Epithelial cell of proximal tubule (primary cell): ENCODE data around the gene DHX29. TPM values are rescaled to one million over a fixed set of nuclear protein-coding genes. Genes with fewer than 3 reads are reported as not detected.
A peak's percentile ranks its signal among the peaks of the same experiment; 100 is the strongest.

Experiments used
- DNase-seq: peaks from one replicate; pipeline ENCODE4 v3.0.0-alpha.2; 2011; ENCODE audit warnings: low read depth
- H3K4me3 ChIP-seq: 2 replicates; pipeline ENCODE4 v1.5.1; 2011; ENCODE audit warnings: low read depth, mild to moderate bottlenecking, low read length
- total RNA-seq: library from RNA; depleted of rRNA; stranded (reverse); fragments of >200 nt; gene quantifications from 2 replicates; pipeline ENCODE4 v1.2.3, GENCODE V29; 2015
- TF ChIP-seq, protein P1 (sequence below): conservative IDR thresholded peaks from 2 replicates; pipeline ENCODE4 v1.5.1; 2012; ENCODE audit warnings: low read depth, mild to moderate bottlenecking, low read length

Gene DHX29
- total RNA-seq, 1 donor from 2014 or later, result 17.1 TPM

DNA sequence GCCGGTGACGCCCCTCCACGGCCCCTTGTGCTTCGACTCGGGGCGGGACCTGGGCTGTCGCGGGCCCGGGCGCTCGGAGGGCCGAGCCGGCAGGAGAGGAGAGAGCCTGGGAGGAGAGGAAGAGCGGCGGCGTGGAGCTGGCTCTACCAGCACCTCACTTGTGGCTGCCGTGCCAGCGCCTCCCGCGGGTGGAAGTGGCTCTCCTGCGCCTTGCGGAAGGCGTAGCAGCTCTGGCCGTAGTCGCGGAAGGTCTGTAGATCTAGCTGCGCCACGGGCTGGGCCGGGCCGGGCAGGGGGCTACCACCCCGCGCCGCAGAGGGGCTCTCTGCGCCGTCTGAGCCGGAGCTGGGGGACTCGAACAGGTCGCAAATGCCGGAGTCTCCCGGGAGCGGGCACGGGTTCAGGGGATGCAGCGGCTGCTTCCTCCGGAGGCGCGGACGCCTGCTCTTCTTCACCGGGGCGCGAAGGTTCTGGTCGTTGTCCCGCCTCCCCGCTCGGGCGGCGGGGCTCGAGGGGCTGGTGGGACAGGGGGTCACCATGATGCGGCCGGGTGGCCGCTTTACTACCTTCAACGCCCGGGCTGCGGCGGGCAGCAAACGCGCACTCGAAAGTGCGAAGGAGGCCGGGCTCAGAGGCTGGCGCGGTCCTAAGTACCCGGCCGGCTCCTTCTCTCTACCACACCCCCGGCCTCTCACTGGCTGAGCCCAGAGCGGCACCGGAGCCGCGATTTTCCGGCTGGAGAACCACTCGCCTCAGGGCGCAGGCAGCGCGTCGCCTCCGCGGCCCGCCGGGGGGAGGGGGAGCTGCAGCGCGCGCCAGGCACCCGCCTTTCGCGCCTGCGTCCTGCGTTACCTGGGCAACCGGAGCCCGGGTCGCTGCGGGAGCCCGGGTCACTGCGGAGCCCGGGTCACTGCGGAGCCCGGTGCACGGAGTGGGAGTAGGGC lies 74.2 kb downstream of the DHX29 start, which contains the start of gene CCNO:
TSS of gene CCNO (minus strand) at position 624 of the 944 bp plus-strand sequence. CDS start at position 539, 85 bp downstream.
- no peak for DNase-seq
- TF ChIP-seq, protein P1, sequence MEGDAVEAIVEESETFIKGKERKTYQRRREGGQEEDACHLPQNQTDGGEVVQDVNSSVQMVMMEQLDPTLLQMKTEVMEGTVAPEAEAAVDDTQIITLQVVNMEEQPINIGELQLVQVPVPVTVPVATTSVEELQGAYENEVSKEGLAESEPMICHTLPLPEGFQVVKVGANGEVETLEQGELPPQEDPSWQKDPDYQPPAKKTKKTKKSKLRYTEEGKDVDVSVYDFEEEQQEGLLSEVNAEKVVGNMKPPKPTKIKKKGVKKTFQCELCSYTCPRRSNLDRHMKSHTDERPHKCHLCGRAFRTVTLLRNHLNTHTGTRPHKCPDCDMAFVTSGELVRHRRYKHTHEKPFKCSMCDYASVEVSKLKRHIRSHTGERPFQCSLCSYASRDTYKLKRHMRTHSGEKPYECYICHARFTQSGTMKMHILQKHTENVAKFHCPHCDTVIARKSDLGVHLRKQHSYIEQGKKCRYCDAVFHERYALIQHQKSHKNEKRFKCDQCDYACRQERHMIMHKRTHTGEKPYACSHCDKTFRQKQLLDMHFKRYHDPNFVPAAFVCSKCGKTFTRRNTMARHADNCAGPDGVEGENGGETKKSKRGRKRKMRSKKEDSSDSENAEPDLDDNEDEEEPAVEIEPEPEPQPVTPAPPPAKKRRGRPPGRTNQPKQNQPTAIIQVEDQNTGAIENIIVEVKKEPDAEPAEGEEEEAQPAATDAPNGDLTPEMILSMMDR, result peak; percentile 9
- H3K4me3 ChIP-seq, result peak within 1 kb of the TSS; percentile 79

DNA sequence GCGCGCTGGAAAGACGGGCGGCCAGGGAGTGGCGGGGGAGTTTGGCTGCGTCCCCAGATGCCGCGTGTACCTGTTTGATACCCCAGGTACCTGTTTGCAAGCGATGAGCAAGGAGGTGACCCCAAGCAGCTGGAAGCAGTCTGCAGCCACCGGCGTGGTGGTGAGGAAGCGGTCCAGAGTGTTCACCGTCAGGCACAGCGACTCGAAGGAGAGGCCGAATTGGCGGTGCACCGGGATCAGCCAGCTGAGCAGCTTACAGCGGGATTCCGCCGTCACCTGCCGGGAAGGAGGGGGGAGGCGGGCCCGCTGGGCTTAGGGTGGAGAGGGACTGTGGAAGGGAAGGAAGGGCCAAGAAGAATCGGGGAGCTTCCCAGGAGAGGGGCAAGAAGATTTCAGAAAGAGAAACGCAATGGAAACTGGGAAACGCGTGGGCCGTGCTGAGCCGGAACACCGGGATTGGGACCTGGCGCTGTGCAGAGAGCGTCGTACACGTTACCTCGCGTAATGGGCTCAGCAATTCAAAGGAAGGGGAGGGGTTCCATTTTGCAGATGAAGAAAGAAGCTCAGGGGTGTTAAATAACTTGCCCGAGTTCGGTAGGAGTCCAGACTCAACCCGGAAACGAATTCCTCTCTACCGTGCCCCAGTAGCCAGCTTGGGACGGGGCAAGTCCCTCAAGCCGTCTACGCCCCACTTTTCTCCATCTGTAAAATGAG lies 75.1 kb downstream of the DHX29 start:
- TF ChIP-seq, protein P1, result no peak
- DNase-seq, result no peak
- peak overlapping the region; percentile 79 for H3K4me3 ChIP-seq

DNA sequence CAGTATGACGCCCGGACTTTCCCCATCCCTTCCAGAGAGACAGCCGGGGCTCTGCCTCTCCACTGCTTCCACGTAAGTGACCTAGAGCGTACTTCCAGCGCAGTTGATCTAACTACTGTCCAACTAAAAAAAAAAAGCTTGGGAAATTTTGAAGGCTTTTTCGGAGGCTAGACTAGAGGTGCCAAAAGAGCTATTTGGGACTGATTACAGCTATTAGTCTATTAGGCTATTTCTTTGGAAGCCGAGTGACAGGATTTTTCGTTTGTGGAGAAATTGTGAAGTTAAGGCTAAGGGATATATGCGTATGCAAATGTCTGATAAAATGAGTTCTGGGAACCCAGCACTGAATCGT lies 75.6 kb downstream of the DHX29 start:
- peak overlapping the region; percentile 79 for H3K4me3 ChIP-seq
- TF ChIP-seq, protein P1, result no peak
- no peak for DNase-seq

DNA sequence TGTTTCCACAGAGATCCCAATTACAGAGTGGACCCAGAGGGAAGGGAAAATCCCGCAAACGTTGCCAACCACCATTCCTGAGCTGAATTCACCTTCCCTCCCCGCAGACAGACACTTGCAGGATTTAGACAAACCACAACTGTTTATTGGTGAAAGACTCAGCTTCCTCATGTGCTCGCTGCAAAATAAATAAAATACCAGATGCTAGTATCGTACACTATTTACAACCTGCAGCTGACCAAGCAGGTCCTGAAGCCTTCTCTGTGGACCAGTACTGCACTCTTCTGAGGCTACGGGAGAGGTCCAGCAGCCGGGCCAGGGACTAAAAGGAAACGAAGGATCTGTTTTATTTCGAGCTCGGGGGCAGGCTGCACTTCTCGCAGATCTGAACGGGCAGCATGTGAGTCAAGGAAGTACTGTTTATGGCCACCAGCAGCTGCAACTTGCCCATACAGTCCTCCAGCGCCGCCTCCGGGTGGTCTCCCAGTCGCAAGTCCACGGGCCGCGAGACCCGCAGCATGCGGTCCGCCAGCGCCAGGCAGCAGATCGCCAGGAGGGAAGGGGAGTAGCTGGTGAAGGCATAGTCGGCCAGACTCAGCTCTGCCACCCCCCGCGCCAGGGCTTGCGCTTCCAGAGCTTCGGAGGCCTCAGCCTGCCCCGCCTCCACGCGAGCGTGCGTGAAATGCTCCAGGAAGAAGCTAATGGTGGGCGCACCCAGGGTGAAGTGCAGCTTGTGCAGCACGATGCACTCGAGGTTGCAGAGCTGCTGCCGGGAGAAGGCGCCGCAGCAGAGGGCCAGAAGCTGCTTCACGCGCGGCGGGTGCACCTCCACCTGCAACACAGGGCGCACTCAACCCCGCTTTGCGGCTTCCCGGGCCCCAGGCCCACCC lies 76.2 kb downstream of the DHX29 start:
- peak overlapping the region; percentile 79 for H3K4me3 ChIP-seq
- no peak for DNase-seq

DNA sequence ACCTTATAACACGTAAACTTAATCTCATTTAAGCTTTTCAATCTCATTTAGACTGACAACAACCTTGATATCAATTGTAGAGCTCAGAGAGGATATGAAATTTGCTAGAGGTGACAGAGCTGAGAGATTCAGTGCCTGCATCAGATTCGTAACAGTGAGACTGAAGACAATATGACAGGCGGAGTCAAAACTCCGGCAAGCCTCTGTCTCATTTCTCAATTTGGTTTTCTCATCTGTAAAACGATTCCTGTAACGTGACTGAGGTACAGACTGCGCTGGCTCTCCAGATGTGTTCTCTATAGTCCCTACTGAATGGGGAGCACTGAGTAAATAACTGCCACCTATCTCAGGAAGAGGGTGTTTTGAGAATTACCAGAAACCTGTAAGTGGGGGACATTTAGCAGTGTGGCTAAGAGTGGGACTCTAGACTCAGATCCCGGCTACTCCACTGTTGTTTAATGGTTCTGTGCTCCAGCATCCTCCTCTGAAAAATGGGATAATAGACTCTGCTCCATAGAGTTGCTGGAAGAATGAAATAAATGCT lies 77.3 kb downstream of the DHX29 start:
- H3K4me3 ChIP-seq, result no peak overlapping the region
- TF ChIP-seq, protein P1, result no peak
- DNase-seq, result no peak

More for the DNA sequence above, 76.2 kb downstream of the DHX29 start:
- TF ChIP-seq, protein P1, result peak; percentile 2
